ENCODE measurements around the gene HMSD. TPM values are rescaled to one million over a fixed set of nuclear protein-coding genes. Genes with fewer than 3 reads are reported as not detected.
A peak's percentile ranks its signal among the peaks of the same experiment; 100 is the strongest.
"Not testable (repeated sequence)": the region's sequence is repeated elsewhere in the genome, so short reads cannot be mapped to it uniquely, and the experiment has no call there.

The HMSD gene
- total and polyA plus RNA-seq, 2 donors (not counting 3 experiments of a cell fraction or from before 2014, with no cell fraction given): 0.08 TPM; not detected in 1

GRCh38 chr18:63936932-63937393 lies 12.1 kb upstream of the HMSD start:
- POLR2A ChIA-PET: no interaction called here
- H3K4me1 ChIP-seq (ENCODE audit: control insufficient read depth, extremely low read depth, insufficient read depth, low read length): peaks cover 8% of the 10 kb centered on the region
- FAIRE-seq: peak; percentile 33
- H3K9me3 ChIP-seq (replicated peaks; ENCODE audit: control insufficient read depth, insufficient read depth, low read length): no peaks in the 10 kb centered on the region
- TF ChIP-seq CTCF (IDR thresholded peaks at IDR 0.05; ENCODE audit: extremely low read depth in 1 of 2, insufficient read depth in 1 of 2, low read depth in 1 of 2, low read length in 2 of 2) (no peak), MYC (IDR thresholded peaks at IDR 0.05; ENCODE audit: low read depth, low read length) (no peak), JUN (IDR thresholded peaks at IDR 0.05; ENCODE audit: borderline replicate concordance, insufficient read depth, insufficient read length, low read depth) (no peak), GATA2 (IDR thresholded peaks at IDR 0.05; ENCODE audit: insufficient read depth, insufficient read length, low read depth, low read length) (no peak)
- no peaks in the 10 kb centered on the region for H3K79me2 ChIP-seq (ENCODE audit: control insufficient read depth, insufficient read depth, low read length)
- intact Hi-C loops (cut with micrococcal nuclease): loop anchor here (1.0 to 5.0 kb wide), 6 partner anchors 46 to 419 kb away; no protein-coding TSS in a partner anchor
- CTCF ChIA-PET: interaction anchor here (0.8 to 5.1 kb wide), 31 partner anchors 9 to 441 kb away, joined by 3 to 112 read pairs (median 5); partner anchors contain the start of gene HMSD
- dilution Hi-C loops (cut with MboI; ENCODE audit: extremely low pct_ligation_motif_present, low sequenced_read_pairs): no loop called here
- peak overlapping the region; percentile 46 to 52 (median 51) for H3K4me3 ChIP-seq (replicated peaks in 1 of 3; ENCODE audit: insufficient read depth in 1 of 3, low read depth in 1 of 3, low read length in 3 of 3)
- peak overlapping the region; percentile 96 for H2AFZ ChIP-seq (ENCODE audit: low read depth, low read length)
- H4K20me1 ChIP-seq (replicated peaks; ENCODE audit: control insufficient read depth, extremely low read depth, insufficient read depth, low read length): no peaks in the 10 kb centered on the region
- no TSS peak for BruUV-seq (replicated peaks)
- H3K27ac ChIP-seq (ENCODE audit: insufficient read depth, low read depth, low read length): no peak overlapping the region
- no peak for DNase-seq (ENCODE audit: low read depth, low spot score)
- H3K36me3 ChIP-seq (ENCODE audit: control insufficient read depth in 2 of 2, extremely low read depth in 1 of 2, insufficient read depth in 2 of 2, low read length in 2 of 2): no peaks in the 10 kb centered on the region
- peaks cover 2 to 9% of the 10 kb centered on the region in 2 experiments for H3K27me3 ChIP-seq (ENCODE audit: control insufficient read depth in 2 of 2, insufficient read depth in 2 of 2, low read length in 2 of 2)
- no peaks in the 10 kb centered on the region for H3K9me1 ChIP-seq (replicated peaks; ENCODE audit: control insufficient read depth, extremely low read depth, insufficient read depth, low read length)
- peak overlapping the region; percentile 33 for H3K9ac ChIP-seq (replicated peaks; ENCODE audit: extremely low read depth, insufficient read depth, low read length)
- peak overlapping the region; percentile 80 for H3K4me2 ChIP-seq (ENCODE audit: insufficient read depth, low read length)

GRCh38 chr18:63940008-63940407 lies 9.1 kb upstream of the HMSD start:
- dilution Hi-C loops (cut with MboI; ENCODE audit: extremely low pct_ligation_motif_present, low sequenced_read_pairs): no loop called here
- CTCF ChIA-PET: interaction anchor here (1.8 kb wide), 1 partner anchor 428 kb away, joined by 4 read pairs; no protein-coding TSS in a partner anchor
- FAIRE-seq: no peak
- Histone ChIP-seq H2AFZ (ENCODE audit: low read depth, low read length) (no peak overlapping the region), H3K27ac (ENCODE audit: insufficient read depth, low read depth, low read length) (no peak overlapping the region), H3K27me3 (ENCODE audit: control insufficient read depth in 2 of 2, insufficient read depth in 2 of 2, low read length in 2 of 2) (peaks cover 5 to 17% of the 10 kb centered on the region in 2 experiments), H4K20me1 (replicated peaks; ENCODE audit: control insufficient read depth, extremely low read depth, insufficient read depth, low read length) (no peaks in the 10 kb centered on the region), H3K4me3 (replicated peaks in 1 of 3; ENCODE audit: insufficient read depth in 1 of 3, low read depth in 1 of 3, low read length in 3 of 3) (no peak overlapping the region), H3K4me2 (ENCODE audit: insufficient read depth, low read length) (no peak overlapping the region), H3K9me1 (replicated peaks; ENCODE audit: control insufficient read depth, extremely low read depth, insufficient read depth, low read length) (no peaks in the 10 kb centered on the region), H3K79me2 (ENCODE audit: control insufficient read depth, insufficient read depth, low read length) (no peaks in the 10 kb centered on the region), H3K9ac (replicated peaks; ENCODE audit: extremely low read depth, insufficient read depth, low read length) (no peak overlapping the region), H3K36me3 (ENCODE audit: control insufficient read depth in 2 of 2, extremely low read depth in 1 of 2, insufficient read depth in 2 of 2, low read length in 2 of 2) (no peaks in the 10 kb centered on the region), H3K4me1 (ENCODE audit: control insufficient read depth, extremely low read depth, insufficient read depth, low read length) (peaks cover 8% of the 10 kb centered on the region), H3K9me3 (replicated peaks; ENCODE audit: control insufficient read depth, insufficient read depth, low read length) (no peaks in the 10 kb centered on the region)
- DNase-seq (ENCODE audit: low read depth, low spot score): no peak
- intact Hi-C loops (cut with micrococcal nuclease): no loop called here
- TF ChIP-seq GATA2 (IDR thresholded peaks at IDR 0.05; ENCODE audit: insufficient read depth, insufficient read length, low read depth, low read length) (no peak), JUN (IDR thresholded peaks at IDR 0.05; ENCODE audit: borderline replicate concordance, insufficient read depth, insufficient read length, low read depth) (no peak)
- no TSS peak for BruUV-seq (replicated peaks)
- POLR2A ChIA-PET: no interaction called here

GRCh38 chr18:63940543-63941050 lies 8.5 kb upstream of the HMSD start:
- H2AFZ ChIP-seq (ENCODE audit: low read depth, low read length); BruUV-seq (replicated peaks); H3K27ac ChIP-seq (ENCODE audit: insufficient read depth, low read depth, low read length); H3K4me2 ChIP-seq (ENCODE audit: insufficient read depth, low read length); POLR2A ChIA-PET; H3K4me1 ChIP-seq (ENCODE audit: control insufficient read depth, extremely low read depth, insufficient read depth, low read length); H3K79me2 ChIP-seq (ENCODE audit: control insufficient read depth, insufficient read depth, low read length); DNase-seq (ENCODE audit: low read depth, low spot score); H3K9me3 ChIP-seq (replicated peaks; ENCODE audit: control insufficient read depth, insufficient read depth, low read length); H4K20me1 ChIP-seq (replicated peaks; ENCODE audit: control insufficient read depth, extremely low read depth, insufficient read depth, low read length); FAIRE-seq; intact Hi-C loops (cut with micrococcal nuclease); dilution Hi-C loops (cut with MboI; ENCODE audit: extremely low pct_ligation_motif_present, low sequenced_read_pairs); H3K9ac ChIP-seq (replicated peaks; ENCODE audit: extremely low read depth, insufficient read depth, low read length); H3K9me1 ChIP-seq (replicated peaks; ENCODE audit: control insufficient read depth, extremely low read depth, insufficient read depth, low read length); H3K4me3 ChIP-seq (replicated peaks in 1 of 3; ENCODE audit: insufficient read depth in 1 of 3, low read depth in 1 of 3, low read length in 3 of 3); H3K36me3 ChIP-seq (ENCODE audit: control insufficient read depth in 2 of 2, extremely low read depth in 1 of 2, insufficient read depth in 2 of 2, low read length in 2 of 2): not testable (repeated sequence)
- CTCF ChIA-PET: interaction anchor here (1.8 kb wide), 1 partner anchor 429 kb away, joined by 4 read pairs; no protein-coding TSS in a partner anchor
- H3K27me3 ChIP-seq (ENCODE audit: control insufficient read depth in 2 of 2, insufficient read depth in 2 of 2, low read length in 2 of 2): peaks cover 5 to 17% of the 10 kb centered on the region in 2 experiments
